ENCODE results near the gene REPIN1.

REPIN1 gene

GRCh38 chr7:150407588-150408392 lies 39.2 kb downstream of the REPIN1 start:
- no peak for DNase-seq (ENCODE audit: low read depth)

- DNase-seq (ENCODE audit: low read depth) = no peak
These were observed 40.0 kb downstream of the REPIN1 start for GRCh38 chr7:150408393-150409299.

- DNase-seq (ENCODE audit: low read depth) = no peak
These were observed 40.8 kb downstream of the REPIN1 start for GRCh38 chr7:150409300-150410030.

- DNase-seq (ENCODE audit: low read depth) = no peak
These were observed 41.5 kb downstream of the REPIN1 start for GRCh38 chr7:150410131-150410530.

GRCh38 chr7:150410680-150411346 lies 42.2 kb downstream of the REPIN1 start:
- DNase-seq (ENCODE audit: low read depth) = no peak

- DNase-seq (ENCODE audit: low read depth) = no peak
These were observed 43.0 kb downstream of the REPIN1 start for GRCh38 chr7:150411606-150412005.

- DNase-seq (ENCODE audit: low read depth) = no peak
These were observed 43.4 kb downstream of the REPIN1 start for GRCh38 chr7:150412016-150412415.

- no peak for DNase-seq (ENCODE audit: low read depth)
These were observed 44.2 kb downstream of the REPIN1 start for GRCh38 chr7:150412518-150413488.

- DNase-seq (ENCODE audit: low read depth) = no peak
These were observed 45.0 kb downstream of the REPIN1 start for GRCh38 chr7:150413640-150414081.

- DNase-seq (ENCODE audit: low read depth) = no peak
These were observed 46.8 kb downstream of the REPIN1 start for GRCh38 chr7:150415161-150416153.

- DNase-seq (ENCODE audit: low read depth) = no peak
These were observed 48.6 kb downstream of the REPIN1 start for GRCh38 chr7:150417239-150417638.

GRCh38 chr7:150417863-150418262 lies 49.2 kb downstream of the REPIN1 start:
- no peak for DNase-seq (ENCODE audit: low read depth)

- no peak for DNase-seq (ENCODE audit: low read depth)
These were observed 51.6 kb downstream of the REPIN1 start for GRCh38 chr7:150420242-150420641.

GRCh38 chr7:150420987-150421674 lies 52.5 kb downstream of the REPIN1 start:
- DNase-seq (ENCODE audit: low read depth) = peak; percentile 78

- DNase-seq (ENCODE audit: low read depth) = no peak
These were observed 53.2 kb downstream of the REPIN1 start for GRCh38 chr7:150421831-150422230.

Data from T follicular helper cell (primary cell).